B cell (primary cell): Measurements from ENCODE around the gene TRAPPC11. TPM values are rescaled to one million over a fixed set of nuclear protein-coding genes. Genes with fewer than 3 reads are reported as not detected.

Experiments used
- ATAC-seq: fragments of 200-7000 bp; cut with Tn5 transposase; one replicate; pipeline ENCODE4 v1.10.0; 2021; ENCODE audit warnings: low read depth, mild to moderate bottlenecking, moderate number of reproducible peaks, moderate library complexity
- CTCF ChIA-PET: fragments of 350-600 bp; sonication (Branson Sonifier 250); formaldehyde crosslinking; loops from one replicate; lab custom pipeline; 2021; ENCODE audit warnings: antibody characterized with exemption, inconsistent platforms; lab: Charles Lee
- POLR2A ChIA-PET: fragments of 350-600 bp; sonication (Branson Sonifier 250); formaldehyde crosslinking; loops from one replicate; lab custom pipeline; 2021; ENCODE audit warnings: antibody characterized with exemption; lab: Charles Lee
- DNase-seq: peaks from one replicate; pipeline ENCODE4 v3.0.0; 2013
- H2AFZ ChIP-seq: 2 replicates; pipeline ENCODE4 v1.6.1; 2012; ENCODE audit warnings: mild to moderate bottlenecking, low read depth, low read length; ENCODE audit not compliant: insufficient read depth, poor library complexity, severe bottlenecking
- H3K27ac ChIP-seq, 2 donors: 1 replicate in 1 of 2; 2 replicates in 1 of 2; pipeline ENCODE4 v1.5.1; 2012 to 2013; ENCODE audit warnings: low read length in 2 of 2, mild to moderate bottlenecking in 2 of 2, moderate library complexity in 1 of 2
- H3K27me3 ChIP-seq, 4 experiments: fragments of 200-600 bp in 1 of 4; sonication (generic) in 1 of 4; replicated peaks in 1 of 4; 1 replicate in 2 of 4; 2 replicates in 2 of 4; pipeline versions ENCODE4 v1.6.1 to v1.7.0; 2013 to 2016; ENCODE audit warnings: low read length in 3 of 4, mild to moderate bottlenecking in 2 of 4, mixed read lengths in 1 of 4, moderate library complexity in 1 of 4; ENCODE audit not compliant: insufficient read depth in 4 of 4, control insufficient read depth in 3 of 4; ENCODE audit errors: control extremely low read depth in 1 of 4
- H3K36me3 ChIP-seq, 2 experiments: replicated peaks in 1 of 2; 1 replicate in 1 of 2; 2 replicates in 1 of 2; pipeline versions ENCODE4 v1.6.1 to v1.7.1; 2013; ENCODE audit warnings: low read length in 1 of 2; ENCODE audit not compliant: insufficient read depth in 2 of 2, control insufficient read depth in 1 of 2; ENCODE audit errors: control extremely low read depth in 1 of 2, extremely low read depth in 1 of 2
- H3K4me1 ChIP-seq, 2 donors: fragments of 200-600 bp in 1 of 2; sonication (generic) in 1 of 2; 1 replicate in 1 of 2; 2 replicates in 1 of 2; pipeline versions ENCODE4 v1.5.1 to v1.6.1; 2013 to 2017; ENCODE audit warnings: low read length in 2 of 2; ENCODE audit not compliant: control insufficient read depth in 2 of 2, insufficient read depth in 2 of 2
- H3K4me2 ChIP-seq: replicated peaks from 2 replicates; pipeline ENCODE3; 2012; ENCODE audit warnings: mild to moderate bottlenecking, low read depth, low read length; ENCODE audit not compliant: poor library complexity, severe bottlenecking
- H3K4me3 ChIP-seq, 5 experiments: fragments of 200-600 bp in 1 of 5; sonication (generic) in 1 of 5; 1 replicate in 3 of 5; 2 replicates in 2 of 5; pipeline versions ENCODE4 v1.5.1 to v1.7.0; 2011 to 2016; ENCODE audit warnings: low read length in 4 of 5, mild to moderate bottlenecking in 4 of 5, low read depth in 2 of 5, control low read depth in 1 of 5, moderate library complexity in 1 of 5; ENCODE audit not compliant: insufficient read depth in 1 of 5; ENCODE audit errors: control extremely low read depth in 1 of 5, extremely low read depth in 1 of 5
- H3K79me2 ChIP-seq: fragments of 200-600 bp; sonication (generic); one replicate; pipeline ENCODE4 v1.6.0; 2016; ENCODE audit warnings: low read length; ENCODE audit not compliant: control insufficient read depth, insufficient read depth
- H3K9ac ChIP-seq: fragments of 200-600 bp; sonication (generic); 2 replicates; pipeline ENCODE4 v1.6.1; 2017; ENCODE audit warnings: mild to moderate bottlenecking, low read length, moderate library complexity
- H3K9me3 ChIP-seq, 3 donors: one replicate each; pipeline versions ENCODE4 v1.6.1 to v1.7.1; 2013; ENCODE audit warnings: low read length in 2 of 3; ENCODE audit not compliant: control insufficient read depth in 2 of 3, insufficient read depth in 1 of 3; ENCODE audit errors: control extremely low read depth in 1 of 3
- H4K20me1 ChIP-seq: 2 replicates; pipeline ENCODE4 v1.6.0; 2012; ENCODE audit warnings: mild to moderate bottlenecking, low read length; ENCODE audit not compliant: insufficient read depth, control insufficient read depth, poor library complexity, severe bottlenecking
- H3K27ac Mint-ChIP-seq: one replicate; pipeline ENCODE4 v1.8.0; 2021; ENCODE audit warnings: mixed read lengths
- H3K27me3 Mint-ChIP-seq: one replicate; pipeline ENCODE4 v1.8.0; 2021; ENCODE audit warnings: mixed read lengths
- H3K4me1 Mint-ChIP-seq: one replicate; pipeline ENCODE4 v1.8.0; 2021; ENCODE audit warnings: mixed read lengths
- H3K4me3 Mint-ChIP-seq: one replicate; pipeline ENCODE4 v1.8.0; 2021; ENCODE audit warnings: mixed read lengths
- H3K9me3 Mint-ChIP-seq: one replicate; pipeline ENCODE4 v1.8.0; 2022; ENCODE audit warnings: mixed read lengths; ENCODE audit not compliant: insufficient read depth
- EZH2 ChIP-seq: IDR thresholded peaks from 2 replicates; pipeline ENCODE4 v1.6.1; 2012; ENCODE audit warnings: borderline replicate concordance, low read depth, mild to moderate bottlenecking, moderate library complexity, low read length; ENCODE audit not compliant: insufficient read depth, poor library complexity, severe bottlenecking
- WGBS: methylation state at CpG from one replicate; pipeline ENCODE4 v1.1.5; 2013; ENCODE audit warnings: missing lambda C conversion rate; ENCODE audit not compliant: insufficient coverage; 5-methylcytosine and 5-hydroxymethylcytosine counted together
- intact Hi-C: fragments of 100-400 bp; cut with micrococcal nuclease; formaldehyde crosslinking; loops from one replicate; pipeline ENCODE4 v1.10.0; 2022
- polyA plus RNA-seq: library from polyadenylated mRNA; depleted of rRNA; stranded (reverse); fragments of >200 nt; gene quantifications from 2 replicates; pipeline ENCODE4 v1.2.3, GENCODE V29; 2012
- total RNA-seq, 2 donors: library from RNA; stranded (reverse); fragments of 120-200 nt in 1 of 2; gene quantifications; 1 replicate in 1 of 2; 2 replicates in 1 of 2; pipeline versions ENCODE4 v1.2.3 to v1.2.4, GENCODE V29; 2013 to 2022
- TF ChIP-seq, protein P1 (sequence below): fragments of 200-600 bp; IDR thresholded peaks from one replicate; pipeline ENCODE4 v1.8.0; 2022; ENCODE audit warnings: antibody characterized with exemption, mild to moderate bottlenecking

TRAPPC11 gene
- total and polyA plus RNA-seq, 2 donors (not counting 1 experiment from before 2014, with no cell fraction given) = 23.5 to 53.8 TPM

DNA sequence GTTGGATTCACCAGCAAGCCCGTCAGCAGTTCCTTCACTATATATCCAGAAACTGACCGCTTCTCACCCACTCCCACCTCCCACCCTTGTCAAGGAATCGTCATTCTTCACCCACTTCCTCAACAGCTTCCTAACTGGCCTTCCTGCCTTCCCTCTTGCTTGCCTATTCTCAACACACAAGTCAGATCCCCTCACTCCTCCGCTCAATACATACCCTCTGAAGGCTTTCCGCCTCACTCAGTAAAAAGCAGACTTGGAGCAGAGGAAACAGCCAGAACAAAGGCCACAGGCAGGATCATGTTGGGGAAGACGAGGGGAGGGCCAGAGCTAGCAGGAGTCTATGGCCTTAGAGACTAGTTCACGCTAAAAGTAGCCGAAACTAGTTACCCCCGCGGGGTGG, 23.8 kb upstream of the TRAPPC11 start:
- Histone ChIP-seq H2AFZ (no peak overlapping the region), H3K36me3 (peaks cover 0 to 2% of the 10 kb centered on the region in 2 experiments), H4K20me1 (no peaks in the 10 kb centered on the region), H3K27ac (no peak overlapping the region), H3K27me3 (no peaks in the 10 kb centered on the region), H3K9me3 (no peaks in the 10 kb centered on the region), H3K4me1 (no peaks in the 10 kb centered on the region), H3K4me2 (no peak overlapping the region), H3K9ac (no peak overlapping the region), H3K4me3 (no peak overlapping the region), H3K79me2 (no peaks in the 10 kb centered on the region)
- no peaks in the 10 kb centered on the region for H3K9me3 Mint-ChIP-seq
- DNase-seq (no peak), ATAC-seq (no peak)
- H3K4me3 Mint-ChIP-seq = no peak overlapping the region
- WGBS = 57% methylated on average over 4 of the region's 10 CpGs
- intact Hi-C loops = no loop called here
- H3K27ac Mint-ChIP-seq = no peak overlapping the region
- no peak for TF ChIP-seq EZH2
- TF ChIP-seq, protein P1, sequence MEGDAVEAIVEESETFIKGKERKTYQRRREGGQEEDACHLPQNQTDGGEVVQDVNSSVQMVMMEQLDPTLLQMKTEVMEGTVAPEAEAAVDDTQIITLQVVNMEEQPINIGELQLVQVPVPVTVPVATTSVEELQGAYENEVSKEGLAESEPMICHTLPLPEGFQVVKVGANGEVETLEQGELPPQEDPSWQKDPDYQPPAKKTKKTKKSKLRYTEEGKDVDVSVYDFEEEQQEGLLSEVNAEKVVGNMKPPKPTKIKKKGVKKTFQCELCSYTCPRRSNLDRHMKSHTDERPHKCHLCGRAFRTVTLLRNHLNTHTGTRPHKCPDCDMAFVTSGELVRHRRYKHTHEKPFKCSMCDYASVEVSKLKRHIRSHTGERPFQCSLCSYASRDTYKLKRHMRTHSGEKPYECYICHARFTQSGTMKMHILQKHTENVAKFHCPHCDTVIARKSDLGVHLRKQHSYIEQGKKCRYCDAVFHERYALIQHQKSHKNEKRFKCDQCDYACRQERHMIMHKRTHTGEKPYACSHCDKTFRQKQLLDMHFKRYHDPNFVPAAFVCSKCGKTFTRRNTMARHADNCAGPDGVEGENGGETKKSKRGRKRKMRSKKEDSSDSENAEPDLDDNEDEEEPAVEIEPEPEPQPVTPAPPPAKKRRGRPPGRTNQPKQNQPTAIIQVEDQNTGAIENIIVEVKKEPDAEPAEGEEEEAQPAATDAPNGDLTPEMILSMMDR = no peak
- H3K4me1 Mint-ChIP-seq = no peaks in the 10 kb centered on the region
- ChIA-PET POLR2A (no interaction called here), CTCF (no interaction called here)
- H3K27me3 Mint-ChIP-seq = no peaks in the 10 kb centered on the region

DNA sequence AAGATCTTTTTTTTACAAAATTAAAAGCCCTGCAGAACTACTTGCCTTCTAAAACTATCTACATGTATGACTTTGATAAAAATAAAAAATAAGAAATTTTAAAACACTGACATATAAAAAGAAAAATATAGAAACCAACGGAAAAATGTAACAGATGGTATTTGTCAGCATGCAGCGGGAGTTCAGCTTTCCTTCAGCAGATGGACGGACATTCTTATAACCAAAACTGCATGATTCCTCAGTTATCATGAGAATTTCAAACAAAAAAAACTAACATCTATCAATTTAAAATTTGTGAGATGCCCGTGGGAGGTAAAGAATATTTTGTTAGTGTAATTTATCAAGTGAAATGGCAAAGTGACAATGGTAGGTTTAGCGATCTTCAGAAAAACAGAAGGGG, 23.4 kb upstream of the TRAPPC11 start:
- no peak overlapping the region for H3K4me3 ChIP-seq
- intact Hi-C loops = no loop called here
- H2AFZ ChIP-seq = no peak overlapping the region
- no peak overlapping the region for H3K27ac ChIP-seq
- H3K27ac Mint-ChIP-seq = no peak overlapping the region
- 100% methylated on average over 2 of the region's 5 CpGs for WGBS
- no peak for DNase-seq
- peaks cover 0 to 2% of the 10 kb centered on the region in 2 experiments for H3K36me3 ChIP-seq
- H3K4me2 ChIP-seq = no peak overlapping the region
- H3K79me2 ChIP-seq = no peaks in the 10 kb centered on the region
- no peaks in the 10 kb centered on the region for H3K9me3 ChIP-seq
- CTCF ChIA-PET = no interaction called here
- no peaks in the 10 kb centered on the region for H3K4me1 Mint-ChIP-seq
- H3K27me3 Mint-ChIP-seq = no peaks in the 10 kb centered on the region
- POLR2A ChIA-PET = no interaction called here
- no peak for ATAC-seq
- no peak overlapping the region for H3K9ac ChIP-seq
- H3K4me1 ChIP-seq = no peaks in the 10 kb centered on the region
- H3K27me3 ChIP-seq = no peaks in the 10 kb centered on the region
- H3K9me3 Mint-ChIP-seq = no peaks in the 10 kb centered on the region
- TF ChIP-seq, protein P1 = no peak
- TF ChIP-seq EZH2 = no peak
- no peaks in the 10 kb centered on the region for H4K20me1 ChIP-seq
- H3K4me3 Mint-ChIP-seq = no peak overlapping the region
